Kidney epithelial cell (primary cell): ENCODE measurements around the gene ELP6. TPM values are rescaled to one million over a fixed set of nuclear protein-coding genes. Genes with fewer than 3 reads are reported as not detected.
A peak's percentile ranks its signal among the peaks of the same experiment; 100 is the strongest.

Source experiments
- DNase-seq: peaks from one replicate; pipeline ENCODE4 v3.0.0-alpha.2; 2010; ENCODE audit warnings: low read depth
- H3K27me3 ChIP-seq: 2 replicates; pipeline ENCODE4 v1.6.0; 2011; ENCODE audit warnings: low read length; ENCODE audit not compliant: control insufficient read depth, insufficient read depth
- H3K36me3 ChIP-seq: 2 replicates; pipeline ENCODE4 v1.5.1; 2011; ENCODE audit warnings: low read length; ENCODE audit not compliant: control insufficient read depth, insufficient read depth
- H3K4me3 ChIP-seq: 2 replicates; pipeline ENCODE4 v1.5.1; 2011; ENCODE audit warnings: low read depth, mild to moderate bottlenecking, control low read depth, low read length
- CTCF ChIP-seq: IDR thresholded peaks from 2 replicates; pipeline ENCODE4 v1.5.1; 2011; ENCODE audit warnings: mild to moderate bottlenecking, moderate library complexity, low read length, control low read depth, inconsistent platforms; ENCODE audit not compliant: insufficient read depth, poor library complexity, severe bottlenecking
- total RNA-seq: library from RNA; depleted of rRNA; stranded (reverse); fragments of >200 nt; gene quantifications from 2 replicates; pipeline ENCODE4 v1.2.3, GENCODE V29; 2015

Gene ELP6, protein sequence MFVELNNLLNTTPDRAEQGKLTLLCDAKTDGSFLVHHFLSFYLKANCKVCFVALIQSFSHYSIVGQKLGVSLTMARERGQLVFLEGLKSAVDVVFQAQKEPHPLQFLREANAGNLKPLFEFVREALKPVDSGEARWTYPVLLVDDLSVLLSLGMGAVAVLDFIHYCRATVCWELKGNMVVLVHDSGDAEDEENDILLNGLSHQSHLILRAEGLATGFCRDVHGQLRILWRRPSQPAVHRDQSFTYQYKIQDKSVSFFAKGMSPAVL
- 29.5 and 30.7 TPM in 2 replicates for total RNA-seq

GRCh38 chr3:47513125-47513929 lies at the start of gene ELP6:
TSS of gene ELP6 (minus strand) at chr3:47513712. CDS start at chr3:47513590, 122 bp downstream.
- Histone ChIP-seq H3K4me3 (peak within 1 kb of the TSS; percentile 79), H3K27me3 (no peaks in the 10 kb centered on the region), H3K36me3 (peaks cover 3% of the 10 kb centered on the region)
- TF ChIP-seq CTCF = peak; percentile 60
- peak; percentile 74 for DNase-seq

GRCh38 chr3:47556351-47556750 lies 42.8 kb upstream of the ELP6 start:
- Histone ChIP-seq H3K36me3 (no peaks in the 10 kb centered on the region), H3K27me3 (no peaks in the 10 kb centered on the region), H3K4me3 (no peak overlapping the region)
- TF ChIP-seq CTCF = no peak
- no peak for DNase-seq

DNA sequence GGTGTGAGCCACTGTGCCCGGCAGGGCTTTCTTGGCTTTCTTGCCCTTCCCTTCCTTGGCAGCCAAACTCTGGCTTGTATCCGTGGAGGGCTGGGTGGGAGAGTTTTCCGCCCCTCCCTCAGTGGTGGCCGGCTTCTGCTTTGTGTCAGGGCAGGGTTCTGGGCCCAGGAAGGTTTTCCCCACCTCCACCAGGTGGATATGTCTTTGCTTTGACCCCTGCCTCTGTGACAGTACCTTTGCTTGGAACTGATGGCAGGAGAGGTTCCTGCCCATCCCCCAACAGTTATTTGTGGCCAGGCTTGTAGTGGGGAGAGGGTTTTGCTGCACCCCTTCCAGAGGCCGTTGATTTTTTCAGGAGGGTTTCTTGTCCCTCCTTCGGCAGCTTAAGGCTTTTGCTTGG lies 40.8 kb upstream of the ELP6 start:
- no peaks in the 10 kb centered on the region for H3K36me3 ChIP-seq
- TF ChIP-seq CTCF = no peak
- no peak overlapping the region for H3K4me3 ChIP-seq
- no peaks in the 10 kb centered on the region for H3K27me3 ChIP-seq
- DNase-seq = no peak

DNA sequence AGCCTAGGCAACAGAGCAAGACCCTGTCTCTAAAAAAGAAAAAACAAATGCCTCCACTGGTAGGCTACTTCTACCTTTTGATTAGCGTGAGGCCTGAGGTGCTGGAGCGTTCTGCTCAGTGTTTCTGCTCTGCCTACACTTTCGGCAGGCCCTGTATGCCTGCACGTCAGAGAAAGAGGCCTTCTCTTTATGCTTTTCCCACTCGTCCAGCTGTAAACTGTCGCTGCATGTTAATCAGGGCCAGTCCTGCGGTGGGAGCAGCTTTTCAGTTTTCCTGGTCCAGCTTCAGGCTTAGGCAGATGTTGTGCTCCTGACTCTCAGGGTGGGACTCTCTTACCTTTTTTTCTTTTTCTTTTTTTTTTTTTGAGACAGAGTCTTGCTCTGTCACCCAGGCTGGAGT lies 39.9 kb upstream of the ELP6 start:
- DNase-seq = no peak
- no peaks in the 10 kb centered on the region for H3K36me3 ChIP-seq
- H3K4me3 ChIP-seq = no peak overlapping the region
- H3K27me3 ChIP-seq = no peaks in the 10 kb centered on the region
- TF ChIP-seq CTCF = no peak

GRCh38 chr3:47542471-47543173 lies 29.1 kb upstream of the ELP6 start:
- DNase-seq = no peak
- TF ChIP-seq CTCF = no peak
- no peaks in the 10 kb centered on the region for H3K27me3 ChIP-seq
- H3K4me3 ChIP-seq = no peak overlapping the region
- H3K36me3 ChIP-seq = no peaks in the 10 kb centered on the region
